ENCODE measurements around the gene FBRSL1.
A peak's percentile ranks its signal among the peaks of the same experiment; 100 is the strongest.

The FBRSL1 gene

GRCh38 chr12:132449565-132450417, 40.2 kb upstream of the FBRSL1 start:
- FAIRE-seq = no peak
- no peak for TF ChIP-seq POLR2A (IDR thresholded peaks at IDR 0.05; ENCODE audit: low read depth, low read length)
- DNase-seq (ENCODE audit: insufficient read length, low spot score) = no peak

GRCh38 chr12:132450418-132451171, 39.4 kb upstream of the FBRSL1 start:
- FAIRE-seq = no peak
- no peak for TF ChIP-seq POLR2A (IDR thresholded peaks at IDR 0.05; ENCODE audit: low read depth, low read length)
- no peak for DNase-seq (ENCODE audit: insufficient read length, low spot score)

GRCh38 chr12:132451172-132451835, 38.6 kb upstream of the FBRSL1 start:
- DNase-seq (ENCODE audit: insufficient read length, low spot score) = no peak

GRCh38 chr12:132451836-132452195, 38.1 kb upstream of the FBRSL1 start:
- no peak for FAIRE-seq
- TF ChIP-seq POLR2A (IDR thresholded peaks at IDR 0.05; ENCODE audit: low read depth, low read length) = no peak
- DNase-seq (ENCODE audit: insufficient read length, low spot score) = no peak

More at GRCh38 chr12:132451172-132451835, 38.6 kb upstream of the FBRSL1 start:
- no peak for TF ChIP-seq POLR2A (IDR thresholded peaks at IDR 0.05; ENCODE audit: low read depth, low read length)
- no peak for FAIRE-seq

- TF ChIP-seq POLR2A (IDR thresholded peaks at IDR 0.05; ENCODE audit: low read depth, low read length) = no peak
These were observed 37.2 kb upstream of the FBRSL1 start for GRCh38 chr12:132452596-132453350.

GRCh38 chr12:132453361-132454192, 36.4 kb upstream of the FBRSL1 start:
- DNase-seq (ENCODE audit: insufficient read length, low spot score) (peak; percentile 94), FAIRE-seq (no peak)
- TF ChIP-seq POLR2A (IDR thresholded peaks at IDR 0.05; ENCODE audit: low read depth, low read length) = no peak

More at GRCh38 chr12:132452596-132453350, 37.2 kb upstream of the FBRSL1 start:
- no peak for DNase-seq (ENCODE audit: insufficient read length, low spot score)
- no peak for FAIRE-seq

GRCh38 chr12:132454193-132454932, 35.6 kb upstream of the FBRSL1 start:
- FAIRE-seq (no peak), DNase-seq (ENCODE audit: insufficient read length, low spot score) (no peak)
- TF ChIP-seq POLR2A (IDR thresholded peaks at IDR 0.05; ENCODE audit: low read depth, low read length) = no peak

- no peak for TF ChIP-seq POLR2A (IDR thresholded peaks at IDR 0.05; ENCODE audit: low read depth, low read length)
- no peak for FAIRE-seq
- no peak for DNase-seq (ENCODE audit: insufficient read length, low spot score)
These were observed 35.0 kb upstream of the FBRSL1 start for GRCh38 chr12:132454933-132455418.

- no peak for DNase-seq (ENCODE audit: insufficient read length, low spot score)
- no peak for TF ChIP-seq POLR2A (IDR thresholded peaks at IDR 0.05; ENCODE audit: low read depth, low read length)
- no peak for FAIRE-seq
These were observed 34.4 kb upstream of the FBRSL1 start for GRCh38 chr12:132455565-132455964.

- no peak for FAIRE-seq
- no peak for TF ChIP-seq POLR2A (IDR thresholded peaks at IDR 0.05; ENCODE audit: low read depth, low read length)
- DNase-seq (ENCODE audit: insufficient read length, low spot score) = no peak
These were observed 33.6 kb upstream of the FBRSL1 start for GRCh38 chr12:132456186-132456943.

- DNase-seq (ENCODE audit: insufficient read length, low spot score) (no peak), FAIRE-seq (no peak)
- no peak for TF ChIP-seq POLR2A (IDR thresholded peaks at IDR 0.05; ENCODE audit: low read depth, low read length)
These were observed 32.9 kb upstream of the FBRSL1 start for GRCh38 chr12:132456944-132457495.

Measured in H54 (cell line).